Neural cell (in vitro differentiated cells): Measurements from ENCODE around the gene MYPN.

ENCODE experiments used
- CTCF ChIP-seq: fragments of 450-650 bp; IDR thresholded peaks from 2 replicates; pipeline ENCODE4 v1.5.1; 2014; ENCODE audit warnings: antibody characterized with exemption, mild to moderate bottlenecking, moderate library complexity; ENCODE audit not compliant: poor library complexity, severe bottlenecking
- POLR2AphosphoS5 ChIP-seq: IDR thresholded peaks from 2 replicates; pipeline ENCODE4 v1.6.1; 2012
- RAD21 ChIP-seq: fragments of 450-650 bp; conservative IDR thresholded peaks from 2 replicates; pipeline ENCODE4 v1.6.1; 2014; ENCODE audit warnings: antibody characterized with exemption, mild to moderate bottlenecking, moderate library complexity
- SMC3 ChIP-seq: fragments of 450-650 bp; conservative IDR thresholded peaks from 2 replicates; pipeline ENCODE4 v1.6.1; 2014; ENCODE audit warnings: antibody characterized with exemption, mild to moderate bottlenecking, moderate library complexity; ENCODE audit not compliant: poor library complexity
- TAF1 ChIP-seq: IDR thresholded peaks from 2 replicates; pipeline ENCODE4 v1.6.1; 2012; ENCODE audit warnings: low read depth

DNA sequence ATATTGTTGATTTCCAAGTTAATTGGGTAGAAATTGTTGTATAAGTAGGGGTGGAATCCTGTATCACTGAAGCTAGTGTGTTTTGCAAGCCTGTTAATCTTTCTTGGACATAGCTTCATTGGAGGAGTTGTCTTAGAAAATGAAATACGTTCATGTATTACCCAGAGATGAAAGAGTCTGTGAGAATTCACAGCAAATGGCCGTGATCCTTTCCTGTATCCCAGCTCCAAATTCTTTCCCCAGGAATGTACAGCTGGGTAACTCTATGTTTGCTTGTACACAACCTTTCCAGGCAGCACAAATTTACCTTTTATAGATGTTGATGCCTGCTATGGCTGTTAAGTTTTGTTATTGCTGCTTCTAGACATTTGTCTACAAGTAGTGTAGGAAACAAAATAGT lies 18.7 kb downstream of the MYPN start:
- TF ChIP-seq POLR2AphosphoS5: no peak
- no peak for TF ChIP-seq CTCF
- no peak for TF ChIP-seq RAD21
- no peak for TF ChIP-seq TAF1
- no peak for TF ChIP-seq SMC3
